HepG2 (cell line): ENCODE measurements around the gene FYB1. TPM values are rescaled to one million over a fixed set of nuclear protein-coding genes. Genes with fewer than 3 reads are reported as not detected.

Source experiments
- ATF4 ChIP-seq, 2 experiments: fragments of 450-650 bp in 1 of 2; sonication (generic) in 1 of 2; formaldehyde crosslinking; IDR thresholded peaks; 2 replicates each; pipeline versions ENCODE4 v1.5.0 to v1.8.0; 2020 to 2022; ENCODE audit warnings: mild to moderate bottlenecking in 1 of 2, missing genetic modification reagents in 1 of 2
- BCLAF1 ChIP-seq: fragments of 450-650 bp; IDR thresholded peaks from 2 replicates; pipeline ENCODE4 v1.6.1; 2017; ENCODE audit warnings: mild to moderate bottlenecking
- DNMT1 ChIP-seq: sonication (generic); formaldehyde crosslinking; IDR thresholded peaks from 2 replicates; pipeline ENCODE4 v1.5.1; 2020; ENCODE audit warnings: mild to moderate bottlenecking, missing genetic modification reagents
- GRHL1 ChIP-seq: sonication (generic); formaldehyde crosslinking; conservative IDR thresholded peaks from 2 replicates; pipeline ENCODE4 v1.8.0; 2022; ENCODE audit warnings: missing genetic modification reagents
- MLX ChIP-seq: IDR thresholded peaks from 2 replicates; pipeline ENCODE4 v1.6.1; 2016
- PHF20 ChIP-seq: sonication (generic); formaldehyde crosslinking; IDR thresholded peaks from 2 replicates; pipeline ENCODE4 v1.5.0; 2020; ENCODE audit warnings: mild to moderate bottlenecking, missing genetic modification reagents
- TCF7 ChIP-seq: sonication (generic); IDR thresholded peaks from 2 replicates; pipeline ENCODE4 v1.6.1; 2016; ENCODE audit warnings: antibody characterized with exemption, low read depth
- U2AF2 ChIP-seq: fragments of 200-400 bp; formaldehyde crosslinking; IDR thresholded peaks from 2 replicates; pipeline ENCODE4 v1.6.1; 2017; ENCODE audit warnings: low read depth, mild to moderate bottlenecking, low read length
- ZBTB49 ChIP-seq: sonication (generic); formaldehyde crosslinking; IDR thresholded peaks from 2 replicates; pipeline ENCODE4 v1.4.0; 2020; ENCODE audit warnings: missing genetic modification reagents, borderline replicate concordance
- ZFP91 ChIP-seq: sonication (generic); formaldehyde crosslinking; IDR thresholded peaks from 2 replicates; pipeline ENCODE4 v1.9.0; 2022; ENCODE audit warnings: missing genetic modification reagents, mild to moderate bottlenecking, borderline replicate concordance
- ZNF280B ChIP-seq: sonication (generic); formaldehyde crosslinking; IDR thresholded peaks from 2 replicates; pipeline ENCODE4 v1.5.0; 2020; ENCODE audit warnings: missing genetic modification reagents, mild to moderate bottlenecking, borderline replicate concordance
- ZNF30 ChIP-seq: sonication (generic); formaldehyde crosslinking; IDR thresholded peaks from 2 replicates; pipeline ENCODE4 v1.5.0; 2020; ENCODE audit warnings: mild to moderate bottlenecking, missing genetic modification reagents
- ZNF451 ChIP-seq: sonication (generic); formaldehyde crosslinking; IDR thresholded peaks from 2 replicates; pipeline ENCODE4 v1.5.0; 2020; ENCODE audit warnings: mild to moderate bottlenecking, missing genetic modification reagents
- ZNF484 ChIP-seq: sonication (generic); formaldehyde crosslinking; IDR thresholded peaks from 2 replicates; pipeline ENCODE4 v1.5.1; 2020; ENCODE audit warnings: mild to moderate bottlenecking, low read depth, missing genetic modification reagents, borderline replicate concordance
- ZNF670 ChIP-seq: sonication (generic); formaldehyde crosslinking; IDR thresholded peaks from 2 replicates; pipeline ENCODE4 v1.8.0; 2022; ENCODE audit warnings: mild to moderate bottlenecking, missing genetic modification reagents, borderline replicate concordance
- polyA plus RNA-seq, 8 experiments: library from polyadenylated mRNA; depleted of rRNA in 3 of 8; stranded (reverse) in 7 of 8; unstranded in 1 of 8; fragments of >200 nt; fragmentation: Illumina TruSeq in 4 of 8; extraction: Trizol in 4 of 8; gene quantifications; 2 replicates each; pipeline versions ENCODE4 v1.2.1 to v1.2.3, GENCODE V29; 2011 to 2016; ENCODE audit warnings: low read depth in 4 of 8, missing spikeins in 1 of 8, mixed read lengths in 1 of 8; ENCODE audit not compliant: insufficient read depth in 1 of 8
- total RNA-seq, 5 experiments: library from RNA; depleted of rRNA; stranded (reverse); fragments of >200 nt; fragmentation: Illumina TruSeq; extraction: Trizol; gene quantifications; 2 replicates each; pipeline ENCODE4 v1.2.3, GENCODE V29; 2016; ENCODE audit warnings: low read depth in 1 of 5

FYB1 gene
- total and polyA plus RNA-seq, 2 of the 13 experiments (the other 11 are each of a cell fraction or from before 2014, with no cell fraction given), result 0.03 TPM; not detected in 1

GRCh38 chr5:39074017-39074814 lies 145.1 kb downstream of the FYB1 start, which contains the start of gene RICTOR (continued):
- no peak for TF ChIP-seq ZBTB49 (CRISPR knock-in tag)
- TF ChIP-seq PHF20 (CRISPR knock-in tag), result peak; percentile 25; the same call in 1 of the 2 replicates
- peak; percentile 20; the same call in 1 of the 2 replicates for TF ChIP-seq ZNF280B
- no peak for TF ChIP-seq U2AF2
- peak; percentile 52; the same call in 1 of the 2 replicates for TF ChIP-seq ZNF670
- TF ChIP-seq BCLAF1, result no peak
- no peak for TF ChIP-seq GRHL1
- TF ChIP-seq ZFP91 (CRISPR knock-in tag), result peak; percentile 64; the same call in 1 of the 2 replicates
- TF ChIP-seq ZNF30 (CRISPR knock-in tag), result peak; percentile 62; the same call in 1 of the 2 replicates
- TF ChIP-seq ZNF451 (CRISPR knock-in tag), result no peak
- TF ChIP-seq DNMT1 (CRISPR knock-in tag), result no peak
- TF ChIP-seq TCF7, result no peak
- TF ChIP-seq ZNF484, result no peak
- no peak for TF ChIP-seq ATF4 (CRISPR knock-in tag; IDR thresholded peaks at IDR 0.05)
- TF ChIP-seq MLX (CRISPR knock-in tag), result no peak
